Activated CD8-positive, alpha-beta T cell treated with anti-CD3 and anti-CD28 coated beads for 36 hours (primary cell): ENCODE data around the gene NR4A1. TPM values are rescaled to one million over a fixed set of nuclear protein-coding genes. Genes with fewer than 3 reads are reported as not detected.
A peak's percentile ranks its signal among the peaks of the same experiment; 100 is the strongest.

Experiments used
- ATAC-seq: fragments of 200-7000 bp; cut with Tn5 transposase; one replicate; pipeline ENCODE4 v1.10.0; 2021; ENCODE audit warnings: mild to moderate bottlenecking, moderate library complexity
- CTCF ChIA-PET: fragments of 350-600 bp; sonication (Branson Sonifier 250); formaldehyde crosslinking; loops from one replicate; lab custom pipeline; 2021; ENCODE audit warnings: antibody characterized with exemption; lab: Charles Lee
- POLR2A ChIA-PET: fragments of 350-600 bp; sonication (Branson Sonifier 250); formaldehyde crosslinking; loops from one replicate; lab custom pipeline; 2021; ENCODE audit warnings: antibody characterized with exemption; lab: Charles Lee
- DNase-seq: peaks from one replicate; pipeline ENCODE4 v3.0.0-alpha.2; 2020
- H3K27ac Mint-ChIP-seq: one replicate; pipeline ENCODE4 v1.8.0; 2021; ENCODE audit warnings: mild to moderate bottlenecking, mixed read lengths
- H3K27me3 Mint-ChIP-seq: one replicate; pipeline ENCODE4 v1.8.0; 2021; ENCODE audit warnings: mixed read lengths
- H3K36me3 Mint-ChIP-seq: one replicate; pipeline ENCODE4 v1.8.0; 2021; ENCODE audit warnings: low read depth, mixed read lengths
- H3K4me1 Mint-ChIP-seq: one replicate; pipeline ENCODE4 v1.8.0; 2021; ENCODE audit warnings: low read depth, mixed read lengths
- H3K4me3 Mint-ChIP-seq: one replicate; pipeline ENCODE4 v1.8.0; 2021; ENCODE audit warnings: mild to moderate bottlenecking, moderate library complexity, mixed read lengths
- H3K9me3 Mint-ChIP-seq: one replicate; pipeline ENCODE4 v1.8.0; 2021; ENCODE audit warnings: mixed read lengths
- intact Hi-C: fragments of 100-400 bp; cut with micrococcal nuclease; formaldehyde crosslinking; loops from one replicate; pipeline ENCODE4 v1.10.0; 2022
- total RNA-seq, 2 experiments: library from RNA; stranded (reverse); gene quantifications; one replicate each; pipeline ENCODE4 v1.2.3, GENCODE V29; 2021
- TF ChIP-seq, protein P1 (sequence below): fragments of 200-600 bp; IDR thresholded peaks from one replicate; pipeline ENCODE4 v1.8.0; 2022; ENCODE audit warnings: antibody characterized with exemption, mild to moderate bottlenecking

The NR4A1 gene
- total RNA-seq: 100 to 1,000 TPM; 120 to 128 TPM

DNA sequence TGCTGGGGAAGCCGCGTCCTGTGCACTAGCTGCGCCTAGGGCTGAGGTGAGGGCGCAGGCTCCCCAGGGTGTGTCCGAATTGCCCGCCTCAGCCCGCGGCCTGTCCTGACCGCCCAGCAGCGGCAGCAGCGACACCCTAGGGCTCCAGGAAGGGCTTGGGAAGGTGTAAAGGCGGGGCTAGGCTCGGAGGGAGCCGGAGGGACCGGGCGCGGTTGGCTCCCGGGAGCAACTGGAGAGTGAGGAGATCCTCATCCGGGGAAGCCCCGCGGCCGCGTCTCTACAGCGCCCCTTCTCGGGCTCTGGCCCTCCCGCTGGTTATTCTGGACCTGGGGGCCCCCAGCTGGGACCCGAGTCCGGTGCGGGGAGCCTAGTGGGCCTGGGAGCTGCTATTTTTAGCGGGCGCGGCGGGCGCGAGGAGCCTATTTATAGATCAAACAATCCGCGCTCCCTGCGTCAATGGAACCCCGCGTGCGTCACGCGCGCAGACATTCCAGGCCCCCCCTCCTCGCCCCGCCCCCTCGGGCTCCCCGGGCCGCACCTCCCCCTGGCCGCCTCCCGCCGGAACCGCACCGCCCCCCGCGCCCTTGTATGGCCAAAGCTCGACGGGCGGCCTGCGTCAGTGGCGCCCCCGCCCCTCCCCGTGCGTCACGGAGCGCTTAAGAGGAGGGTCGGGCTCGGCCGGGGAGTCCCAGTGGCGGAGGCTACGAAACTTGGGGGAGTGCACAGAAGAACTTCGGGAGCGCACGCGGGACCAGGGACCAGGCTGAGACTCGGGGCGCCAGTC, at the start of gene NR4A1:
Gene NR4A1, plus strand, starts transcription at position 685 of the 784 bp plus-strand sequence. CDS start 2,887 bp downstream, outside the sequence.
- POLR2A ChIA-PET: interaction anchor here (0.6 to 3.2 kb wide), 11 partner anchors 8 to 1533 kb away, joined by 3 to 26 read pairs (median 9); partner anchors contain the start of gene ATG101
- DNase-seq (peak; percentile 99), ATAC-seq (peak; percentile 93)
- peak within 1 kb of the TSS; percentile 93 for H3K27ac Mint-ChIP-seq
- peaks cover 37% of the 10 kb centered on the region for H3K36me3 Mint-ChIP-seq
- H3K4me3 Mint-ChIP-seq: peak within 1 kb of the TSS; percentile 95
- H3K27me3 Mint-ChIP-seq: no peaks in the 10 kb centered on the region
- CTCF ChIA-PET: interaction anchor here (0.8 to 27.5 kb wide), 9 partner anchors 9 to 57 kb away, joined by 3 to 602 read pairs (median 5); partner anchors contain the start of gene ATG101
- no peaks in the 10 kb centered on the region for H3K9me3 Mint-ChIP-seq
- TF ChIP-seq, protein P1, sequence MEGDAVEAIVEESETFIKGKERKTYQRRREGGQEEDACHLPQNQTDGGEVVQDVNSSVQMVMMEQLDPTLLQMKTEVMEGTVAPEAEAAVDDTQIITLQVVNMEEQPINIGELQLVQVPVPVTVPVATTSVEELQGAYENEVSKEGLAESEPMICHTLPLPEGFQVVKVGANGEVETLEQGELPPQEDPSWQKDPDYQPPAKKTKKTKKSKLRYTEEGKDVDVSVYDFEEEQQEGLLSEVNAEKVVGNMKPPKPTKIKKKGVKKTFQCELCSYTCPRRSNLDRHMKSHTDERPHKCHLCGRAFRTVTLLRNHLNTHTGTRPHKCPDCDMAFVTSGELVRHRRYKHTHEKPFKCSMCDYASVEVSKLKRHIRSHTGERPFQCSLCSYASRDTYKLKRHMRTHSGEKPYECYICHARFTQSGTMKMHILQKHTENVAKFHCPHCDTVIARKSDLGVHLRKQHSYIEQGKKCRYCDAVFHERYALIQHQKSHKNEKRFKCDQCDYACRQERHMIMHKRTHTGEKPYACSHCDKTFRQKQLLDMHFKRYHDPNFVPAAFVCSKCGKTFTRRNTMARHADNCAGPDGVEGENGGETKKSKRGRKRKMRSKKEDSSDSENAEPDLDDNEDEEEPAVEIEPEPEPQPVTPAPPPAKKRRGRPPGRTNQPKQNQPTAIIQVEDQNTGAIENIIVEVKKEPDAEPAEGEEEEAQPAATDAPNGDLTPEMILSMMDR: no peak
- intact Hi-C loops: no loop called here
- peaks cover 39% of the 10 kb centered on the region for H3K4me1 Mint-ChIP-seq

GRCh38 chr12:52003016-52003550, 48.2 kb upstream of the NR4A1 start:
- H3K27me3 Mint-ChIP-seq: peaks cover 9% of the 10 kb centered on the region
- DNase-seq: no peak
- intact Hi-C loops: no loop called here
- H3K4me1 Mint-ChIP-seq: peaks cover 15% of the 10 kb centered on the region
- TF ChIP-seq, protein P1: no peak
- H3K4me3 Mint-ChIP-seq: no peak overlapping the region
- no peak overlapping the region for H3K27ac Mint-ChIP-seq
- ChIA-PET CTCF (interaction anchor here (1.0 to 16.6 kb wide), 8 partner anchors 10 to 118 kb away, joined by 3 to 332 read pairs (median 5); no protein-coding TSS in a partner anchor), POLR2A (interaction anchor here (0.8 to 1.0 kb wide), 3 partner anchors 17 to 26 kb away, joined by 3 to 4 read pairs (median 3); no protein-coding TSS in a partner anchor)
- H3K36me3 Mint-ChIP-seq: no peaks in the 10 kb centered on the region
- no peak for ATAC-seq
- H3K9me3 Mint-ChIP-seq: no peaks in the 10 kb centered on the region

- Mint-ChIP-seq H3K4me1 (peaks cover 20% of the 10 kb centered on the region), H3K36me3 (no peaks in the 10 kb centered on the region), H3K27me3 (peaks cover 9% of the 10 kb centered on the region), H3K27ac (no peak overlapping the region), H3K4me3 (no peak overlapping the region), H3K9me3 (no peaks in the 10 kb centered on the region)
- CTCF ChIA-PET: interaction anchor here (0.9 to 16.6 kb wide), 11 partner anchors 10 to 118 kb away, joined by 3 to 332 read pairs (median 4); no protein-coding TSS in a partner anchor
- intact Hi-C loops: no loop called here
- no peak for ATAC-seq
- DNase-seq: no peak
- POLR2A ChIA-PET: interaction anchor here (0.8 to 1.0 kb wide), 3 partner anchors 17 to 26 kb away, joined by 3 to 4 read pairs (median 3); no protein-coding TSS in a partner anchor
- TF ChIP-seq, protein P1: no peak
These were observed 47.7 kb upstream of the NR4A1 start for GRCh38 chr12:52003591-52003990.

DNA sequence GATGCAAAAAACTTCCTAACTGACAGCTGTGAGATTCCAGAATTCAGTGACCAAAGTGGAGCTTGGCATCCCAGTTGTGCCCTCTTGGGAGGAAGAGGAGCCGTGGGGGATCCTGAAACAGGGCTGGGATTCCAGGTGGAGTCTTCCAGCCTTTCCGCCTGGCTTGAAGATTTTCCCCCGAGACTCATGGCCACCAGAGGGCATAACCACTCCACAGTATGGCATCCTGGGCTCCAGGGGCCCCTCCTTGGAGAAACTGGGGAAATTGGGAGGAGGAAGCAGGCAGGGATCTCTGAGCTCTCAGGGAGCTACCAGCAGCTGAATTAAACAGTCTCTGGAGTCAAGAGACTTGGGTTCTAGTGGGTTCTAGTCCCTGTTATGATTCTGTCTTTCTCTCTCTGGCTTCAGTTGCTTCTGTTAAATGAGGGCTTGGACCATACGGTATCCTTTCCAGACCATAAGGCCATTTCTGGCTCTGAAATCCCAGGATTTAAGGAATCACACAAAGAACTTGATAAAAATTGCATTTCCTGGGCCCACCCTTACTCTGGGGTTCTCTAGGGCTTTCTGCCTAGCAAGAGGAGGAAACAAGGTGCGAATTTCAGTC, 47.1 kb upstream of the NR4A1 start:
- ATAC-seq: no peak
- Mint-ChIP-seq H3K27me3 (peaks cover 9% of the 10 kb centered on the region), H3K27ac (no peak overlapping the region), H3K36me3 (no peaks in the 10 kb centered on the region), H3K4me1 (peaks cover 20% of the 10 kb centered on the region), H3K9me3 (no peaks in the 10 kb centered on the region), H3K4me3 (no peak overlapping the region)
- ChIA-PET POLR2A (interaction anchor here (0.6 to 1.0 kb wide), 3 partner anchors 16 to 27 kb away, joined by 3 to 4 read pairs (median 4); no protein-coding TSS in a partner anchor), CTCF (interaction anchor here (0.6 to 16.6 kb wide), 12 partner anchors 10 to 119 kb away, joined by 3 to 332 read pairs (median 4); no protein-coding TSS in a partner anchor)
- intact Hi-C loops: no loop called here
- TF ChIP-seq, protein P1: peak; percentile 44
- DNase-seq: peak; percentile 28
